NCI-H748 (cell line): ENCODE results near the gene KARS1.
"Not testable (repeated sequence)": the region's sequence is repeated elsewhere in the genome, so short reads cannot be mapped to it uniquely, and the experiment has no call there.

ENCODE experiments used
- DNase-seq: peaks from one replicate; lab custom pipeline; 2025; ENCODE audit not compliant: unreplicated experiment; lab: John Stamatoyannopoulos, UW

The KARS1 gene

DNA sequence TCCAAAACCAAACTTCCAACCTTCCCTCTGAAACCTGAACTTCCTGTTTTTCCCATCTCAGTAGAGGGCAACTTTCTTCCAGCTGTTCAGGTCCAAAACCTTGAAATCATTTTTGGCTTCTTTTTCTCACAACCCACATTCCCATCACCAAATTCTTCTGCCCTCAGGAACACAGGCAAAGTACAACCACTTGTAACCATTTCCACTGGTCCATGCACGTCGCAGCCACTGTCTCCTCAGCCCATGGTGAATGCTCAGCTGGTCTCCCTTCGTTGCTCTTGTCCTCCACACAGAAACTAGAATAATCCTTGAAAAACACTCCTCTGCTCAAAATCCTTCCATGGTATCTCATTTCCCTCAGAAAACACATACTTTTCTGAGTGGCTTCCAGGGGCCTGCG lies 20.7 kb downstream of the KARS1 start:
- no peak for DNase-seq

DNA sequence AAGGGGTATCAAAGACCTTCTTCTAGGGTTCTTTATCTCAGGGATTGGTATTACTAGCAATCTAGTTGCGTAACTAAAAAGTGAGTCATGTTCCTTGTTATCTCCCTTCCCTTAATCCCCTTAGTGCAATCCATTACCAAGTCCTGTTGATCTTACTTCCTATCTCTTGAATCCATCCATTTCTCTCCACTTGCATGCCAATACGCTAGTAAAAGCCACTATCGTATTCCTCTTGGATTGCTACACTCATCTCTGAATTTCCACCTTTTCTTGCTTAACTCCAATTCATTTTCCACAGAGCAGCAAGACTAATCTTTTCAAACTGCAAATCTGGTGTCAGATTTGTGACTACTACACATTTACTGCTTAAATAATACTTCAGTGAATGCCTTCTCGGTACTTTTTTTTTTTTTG lies 22.5 kb downstream of the KARS1 start:
- no peak for DNase-seq

DNA sequence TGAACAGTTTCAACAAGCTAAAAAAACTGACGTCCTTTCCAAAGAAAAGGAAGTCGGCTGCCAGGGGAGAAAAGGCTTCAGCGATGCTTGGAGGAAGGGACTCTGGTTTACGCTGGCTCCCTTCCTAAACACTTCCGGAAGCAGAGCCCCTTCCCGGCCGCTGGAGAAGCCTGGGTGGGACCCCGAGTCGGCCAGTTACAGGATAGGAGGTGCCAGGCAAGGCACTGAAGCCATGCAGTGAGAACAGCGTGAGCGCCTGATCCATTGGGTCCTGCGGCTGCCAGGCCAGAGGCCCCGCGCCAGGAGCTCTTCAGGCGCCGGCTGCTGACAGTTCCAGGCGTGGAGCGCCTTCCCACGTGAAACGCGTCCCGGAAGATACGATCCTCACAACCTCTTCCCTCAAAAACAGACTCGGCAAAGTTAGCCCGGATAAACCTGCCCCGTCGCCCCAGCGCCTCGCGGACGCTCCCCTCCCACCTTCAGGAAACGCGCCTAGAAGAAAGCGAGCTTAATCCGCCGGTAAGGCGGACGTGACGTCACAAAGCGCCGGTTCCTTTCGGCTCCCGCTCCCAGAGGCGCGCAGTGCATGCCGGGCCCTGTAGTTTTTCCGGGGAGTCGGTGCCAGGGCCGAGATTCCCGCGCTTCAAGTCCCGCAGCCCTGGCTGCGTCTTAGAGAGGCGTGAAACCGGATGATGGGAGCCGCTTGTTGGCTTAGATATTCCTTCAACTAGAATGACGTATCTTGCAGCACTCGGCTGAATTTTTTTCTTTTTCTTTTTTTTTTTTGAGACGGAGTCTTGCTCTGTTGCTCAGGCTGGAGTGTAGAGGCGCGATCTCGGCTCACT lies 24.5 kb downstream of the KARS1 start, which contains the start of gene ADAT1:
Gene ADAT1, minus strand, starts transcription at position 521 of the 845 bp plus-strand sequence. CDS start 2,482 bp downstream, outside the sequence.
- DNase-seq = peak; percentile 97

DNA sequence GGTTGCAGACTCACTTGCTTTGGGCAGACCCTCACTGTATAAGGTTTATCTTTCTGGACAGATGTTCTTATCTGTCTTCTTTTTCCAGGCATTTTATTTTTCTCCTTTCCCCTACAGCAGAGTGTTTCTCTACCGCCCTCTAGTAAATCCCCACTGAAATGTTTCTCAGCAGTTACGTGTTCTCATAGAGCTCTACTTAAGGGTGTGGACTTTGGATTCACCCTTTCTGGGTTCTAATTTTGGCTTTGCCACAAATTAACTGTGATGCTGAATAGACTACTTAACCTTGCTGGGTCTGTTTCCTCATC lies 26.3 kb downstream of the KARS1 start:
- DNase-seq = peak; percentile 26

DNA sequence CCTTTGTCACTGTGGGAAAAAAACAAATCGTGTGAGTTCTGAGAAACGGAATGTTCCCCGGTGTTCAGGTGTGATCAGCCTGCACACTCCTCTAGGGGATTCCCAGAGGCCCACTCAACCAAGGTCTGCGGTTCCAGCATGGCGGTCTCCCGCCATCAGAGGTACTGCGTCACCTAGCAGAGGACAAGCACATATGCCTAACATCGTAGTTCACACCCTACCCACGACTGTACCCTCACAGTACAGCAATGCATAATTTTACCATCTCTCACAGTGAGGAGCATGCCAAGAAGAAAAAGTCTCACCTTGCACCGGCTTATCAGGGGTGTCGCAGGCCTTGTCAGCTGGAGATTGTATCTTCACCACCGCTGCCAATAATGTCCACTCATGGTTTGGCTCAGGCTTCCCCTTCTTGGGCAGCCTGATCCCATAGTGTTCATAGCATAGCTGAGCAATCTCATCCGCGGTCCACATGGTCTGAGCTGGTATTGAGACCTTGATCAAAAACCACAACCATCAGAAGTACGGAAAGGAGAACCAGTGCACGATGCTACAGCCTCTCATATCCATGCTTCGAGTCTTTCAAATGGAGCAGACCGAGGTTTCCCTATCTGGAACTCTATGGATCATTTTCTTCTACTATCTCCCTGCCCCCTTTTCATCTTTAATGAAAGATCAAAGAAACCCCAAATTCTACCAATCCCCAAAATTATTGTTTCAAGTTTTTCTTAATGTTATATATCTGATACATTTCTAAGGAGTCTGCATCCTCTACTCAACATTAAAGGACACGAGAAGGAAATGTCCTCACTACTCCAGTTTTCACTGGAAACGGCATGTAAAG lies 26.9 kb downstream of the KARS1 start:
- no peak for DNase-seq

DNA sequence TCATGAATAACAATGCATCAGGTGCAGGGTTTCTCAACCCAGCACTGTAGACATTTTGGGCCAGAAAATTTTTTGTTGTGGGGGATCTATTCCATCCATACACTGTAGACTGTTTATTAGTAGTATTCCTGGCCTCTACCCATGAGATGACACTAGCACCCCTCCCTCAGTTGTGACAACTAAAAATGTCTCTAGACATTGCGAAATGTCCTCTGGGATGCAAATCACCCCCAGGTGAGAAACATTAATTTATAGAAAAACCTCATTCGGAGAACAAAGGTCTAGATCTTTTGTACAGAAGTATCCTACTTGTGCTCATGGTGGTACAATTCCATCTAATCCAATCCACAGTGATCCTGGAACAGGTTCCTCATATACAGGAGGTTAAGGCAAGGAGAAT lies 28.7 kb downstream of the KARS1 start:
- DNase-seq = no peak

DNA sequence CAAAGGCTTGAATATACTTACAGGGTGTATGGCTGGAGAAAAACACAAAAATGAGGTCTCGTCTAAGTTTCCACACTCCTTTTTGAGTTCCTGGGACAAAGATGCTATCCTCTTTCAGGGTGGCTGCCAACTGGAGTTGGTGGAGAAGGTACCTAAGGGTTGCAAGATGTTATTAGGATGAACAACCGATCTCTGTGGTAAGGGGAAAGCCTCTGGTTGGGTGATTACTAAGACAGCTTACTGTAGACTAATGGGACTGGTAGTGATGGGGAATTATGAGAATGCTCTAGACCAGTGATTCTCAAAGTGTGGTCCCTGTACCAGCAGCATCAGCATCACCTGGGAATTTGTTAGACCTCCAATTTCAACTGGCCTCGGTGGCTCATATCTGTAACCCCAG lies 30.3 kb downstream of the KARS1 start:
- DNase-seq = no peak

DNA sequence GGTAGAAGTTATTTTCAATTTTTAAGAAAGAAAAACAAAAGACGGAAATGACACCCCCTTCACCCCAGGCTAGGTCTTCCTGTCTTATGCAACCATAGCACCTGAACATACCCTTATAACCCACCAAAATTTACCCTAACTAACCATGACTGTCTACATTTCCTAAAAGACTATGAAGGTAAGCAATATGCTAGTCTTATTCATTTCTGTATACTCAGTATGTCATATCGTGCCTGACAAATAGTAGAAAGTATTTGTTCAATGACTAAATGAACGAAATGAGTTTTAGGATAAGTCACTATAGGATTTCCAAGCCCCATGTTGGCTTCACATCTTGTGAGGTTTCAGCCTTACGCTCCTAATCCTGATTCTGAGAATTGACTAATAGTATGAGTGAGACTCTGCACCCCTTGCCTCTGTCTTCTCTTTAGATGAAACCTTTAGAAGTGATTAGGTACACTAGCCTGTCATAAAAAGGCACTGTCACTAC lies 30.9 kb downstream of the KARS1 start:
- no peak for DNase-seq

DNA sequence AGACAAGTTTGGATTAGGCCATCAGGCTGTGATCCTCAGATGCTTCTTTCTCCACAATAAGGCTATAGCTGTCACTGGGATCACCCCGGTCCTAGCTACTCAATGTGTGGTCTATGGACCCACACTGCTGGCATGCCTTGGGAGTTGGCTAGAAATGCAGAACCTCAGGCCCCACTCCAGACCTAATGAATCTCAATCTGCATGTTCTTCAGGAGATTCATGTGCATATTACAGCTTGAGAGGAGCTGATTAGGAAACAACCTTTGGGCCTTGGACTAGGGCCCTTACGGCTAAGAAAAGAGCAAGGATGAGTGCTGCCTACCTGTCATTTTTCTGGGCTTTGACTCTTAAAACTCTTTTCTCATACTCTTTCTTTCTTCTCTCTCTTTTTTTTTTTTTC lies 31.8 kb downstream of the KARS1 start:
- no peak for DNase-seq

DNA sequence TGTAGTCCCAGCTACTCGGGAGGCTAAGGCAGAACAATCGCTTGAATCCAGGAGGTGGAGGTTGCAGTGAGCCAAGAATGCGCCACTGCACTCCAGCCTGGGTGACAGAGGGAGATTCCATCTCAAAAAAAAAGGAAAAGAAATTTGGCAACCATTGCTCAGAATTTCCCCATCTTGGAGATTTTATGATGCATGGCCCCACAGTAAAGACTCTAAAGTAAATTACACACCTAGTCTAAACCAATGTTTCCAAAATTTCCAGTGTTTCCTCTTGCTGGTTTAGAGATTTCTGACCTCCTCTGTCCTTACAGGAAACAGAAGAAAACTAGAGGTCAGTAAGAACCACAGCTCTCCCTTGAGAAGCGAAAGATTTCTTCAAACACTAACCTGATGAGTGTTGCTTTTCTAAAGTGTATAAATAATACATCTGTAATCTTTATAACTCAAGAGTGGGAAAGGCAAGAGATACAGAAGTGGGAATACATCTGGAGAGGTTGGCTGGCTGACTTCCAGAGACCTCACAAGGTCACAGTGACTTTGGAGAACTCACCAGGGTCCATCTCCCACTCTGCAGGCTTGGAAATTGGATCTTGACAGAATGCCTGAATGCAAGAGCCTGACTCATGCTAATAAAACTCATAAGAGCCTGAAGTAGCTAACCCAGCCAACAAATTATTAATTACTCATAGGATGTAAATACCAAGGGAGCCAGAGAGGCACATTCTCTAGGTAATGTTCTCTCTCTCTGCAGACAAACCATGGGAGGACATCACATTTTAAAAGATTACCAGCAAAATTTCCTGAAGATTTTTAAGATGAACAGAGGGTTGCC lies 33.2 kb downstream of the KARS1 start:
- DNase-seq = no peak

DNA sequence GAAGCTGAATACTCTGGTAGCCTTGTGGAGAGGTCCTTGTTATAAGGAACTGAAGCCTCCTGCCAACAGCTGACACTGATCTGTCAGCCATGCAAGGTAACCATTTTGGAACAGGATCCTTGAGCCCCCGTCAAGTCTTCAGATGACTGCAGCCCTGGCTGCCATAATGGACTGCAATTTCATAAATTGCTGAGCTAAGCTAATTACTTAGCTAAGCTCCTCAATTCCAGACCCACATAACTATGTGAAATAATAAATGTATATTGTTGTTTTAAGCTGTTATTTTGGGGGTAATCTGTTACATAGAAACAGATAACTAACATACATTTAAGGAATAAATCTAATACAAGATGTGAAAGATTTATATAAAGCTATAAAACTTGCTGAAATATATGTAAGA lies 41.0 kb downstream of the KARS1 start:
- no peak for DNase-seq

DNA sequence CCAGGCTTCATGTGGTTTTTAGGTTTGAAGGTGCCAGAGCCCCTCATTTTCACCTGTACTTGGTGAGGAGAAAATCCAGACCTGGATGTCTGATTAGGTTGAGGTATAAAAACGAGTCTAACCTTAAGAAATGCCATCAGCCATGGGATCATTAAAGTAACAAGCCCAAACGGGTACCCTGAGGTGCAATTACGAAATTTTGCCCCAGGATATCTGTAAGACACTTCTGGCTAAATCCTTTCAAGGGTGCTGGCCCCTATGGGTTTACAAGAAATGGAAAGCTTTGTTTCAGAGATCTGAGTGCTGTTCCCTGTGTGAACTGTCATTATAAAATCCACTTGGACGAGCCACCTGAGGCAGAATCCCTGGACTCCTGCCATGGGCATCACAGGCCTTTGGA lies 44.2 kb downstream of the KARS1 start:
- no peak for DNase-seq

DNA sequence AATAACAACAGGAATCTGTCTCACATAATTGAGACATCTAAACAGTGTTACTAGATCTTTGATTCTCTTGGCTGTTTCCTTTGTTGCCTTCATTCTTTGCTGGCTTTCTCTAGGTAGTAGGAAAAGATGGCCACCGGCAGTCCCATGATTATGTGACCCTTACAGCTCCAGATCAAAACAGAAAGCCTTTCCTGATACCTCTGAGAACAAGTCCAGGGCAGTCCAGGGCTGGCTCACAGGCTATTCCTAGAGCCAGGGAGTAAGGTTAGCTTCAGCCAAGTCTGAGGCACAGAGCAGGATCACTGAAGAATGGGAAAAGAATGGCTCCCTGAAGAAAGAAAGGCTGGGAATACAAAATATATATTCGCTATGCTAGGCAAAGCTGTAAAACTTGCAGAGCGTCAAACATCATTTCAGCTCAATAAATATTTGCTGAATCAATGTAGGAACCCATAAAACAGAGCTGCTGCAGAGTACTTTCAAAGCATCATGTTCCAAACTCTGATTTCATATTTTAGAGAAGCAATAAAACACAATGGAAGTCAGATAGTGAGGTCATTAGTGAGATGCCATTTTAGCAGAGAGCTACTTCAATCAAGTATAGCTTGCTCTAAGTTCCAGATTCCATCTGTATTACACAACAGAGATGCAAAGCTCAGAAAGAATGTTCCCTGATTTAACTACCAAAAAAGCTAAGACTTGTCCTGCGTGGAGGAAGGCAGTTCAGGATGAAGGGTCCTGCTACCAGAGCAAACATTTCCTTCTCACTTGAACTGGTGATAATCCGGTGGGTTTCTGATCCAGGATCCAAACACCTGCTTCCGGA lies 47.8 kb downstream of the KARS1 start:
- DNase-seq = no peak

DNA sequence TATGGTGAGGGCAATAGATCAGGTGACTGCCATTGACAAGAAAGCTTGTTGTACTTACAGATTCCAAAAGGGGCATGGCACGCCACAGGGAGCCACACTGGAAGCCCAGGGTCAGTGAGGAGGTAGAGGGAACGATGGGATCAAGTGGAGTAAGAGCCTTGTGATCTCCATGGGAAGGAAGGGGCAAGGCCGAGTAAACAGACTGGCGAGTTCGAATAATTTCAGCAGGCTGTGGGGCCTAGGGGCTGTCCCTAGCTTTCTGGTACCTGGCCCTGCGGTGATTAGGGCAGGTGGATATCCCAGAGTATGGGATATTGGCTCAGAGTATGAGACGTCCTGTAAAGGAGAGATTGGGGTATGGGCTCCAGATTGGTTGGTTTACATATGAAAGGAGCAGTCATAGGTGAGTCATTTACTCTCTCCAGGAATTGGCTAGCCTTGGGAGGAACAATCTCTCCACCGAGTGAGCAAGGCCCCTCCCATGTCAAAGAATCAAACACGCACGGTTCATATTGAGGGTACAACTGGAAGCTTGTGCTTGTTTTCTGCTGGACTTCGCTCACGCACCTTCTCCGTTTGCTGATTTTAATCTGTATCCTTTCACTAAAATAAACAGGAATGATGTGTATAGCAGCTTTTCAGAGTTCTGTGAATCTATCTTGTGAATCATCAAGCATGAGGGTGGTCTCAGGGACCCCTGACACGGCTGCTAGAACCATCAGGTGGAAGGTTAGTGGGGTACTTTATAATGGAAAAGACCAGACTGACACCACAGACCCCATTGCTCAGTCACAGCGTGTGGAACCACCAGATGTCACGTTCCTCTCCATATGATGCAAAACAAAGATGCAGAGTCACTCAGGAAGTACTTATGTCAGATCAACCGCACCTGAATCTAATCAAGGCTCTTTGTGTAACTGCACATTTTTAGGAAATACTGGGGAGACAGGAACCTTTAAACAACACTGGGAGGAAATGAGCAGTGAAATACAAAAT lies 53.3 kb downstream of the KARS1 start:
- peak; percentile 64 for DNase-seq

DNA sequence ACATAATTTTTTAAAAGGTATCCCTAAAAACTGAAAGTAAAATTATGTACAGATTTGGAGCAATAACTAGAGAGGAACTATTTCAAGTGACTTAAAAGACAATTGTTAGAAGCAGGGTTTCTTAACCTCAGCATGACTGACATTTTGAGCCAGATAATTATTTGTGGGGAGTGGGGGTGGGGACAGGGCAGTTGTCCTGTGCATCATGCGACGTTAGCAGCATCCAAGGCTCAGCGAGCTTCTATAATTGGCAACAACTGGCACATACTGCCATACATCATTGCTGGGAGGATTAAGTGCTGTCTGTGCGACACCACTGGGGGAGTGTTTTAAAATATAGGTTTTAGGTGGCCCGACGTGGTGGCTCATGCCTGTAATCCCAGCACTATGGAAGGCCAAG lies 54.2 kb downstream of the KARS1 start:
- DNase-seq = no peak

DNA sequence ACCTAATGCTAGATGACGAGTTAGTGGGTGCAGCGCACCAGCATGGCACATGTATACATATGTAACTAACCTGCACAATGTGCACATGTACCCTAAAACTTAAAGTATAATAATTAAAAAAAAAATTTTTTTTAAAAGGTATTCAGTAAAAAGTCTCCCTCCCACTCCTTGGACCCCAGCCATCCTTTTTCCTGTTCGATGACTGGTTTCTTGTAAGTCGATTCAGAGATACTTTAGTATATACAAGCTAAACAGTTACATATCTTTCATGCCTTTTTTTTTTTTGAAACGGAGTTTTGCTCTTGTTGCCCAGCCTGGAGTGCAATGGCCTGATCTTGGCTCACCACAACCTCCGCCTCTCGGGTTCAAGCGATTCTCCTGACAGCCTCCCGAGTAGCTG lies 55.5 kb downstream of the KARS1 start:
- DNase-seq = not testable (repeated sequence)

DNA sequence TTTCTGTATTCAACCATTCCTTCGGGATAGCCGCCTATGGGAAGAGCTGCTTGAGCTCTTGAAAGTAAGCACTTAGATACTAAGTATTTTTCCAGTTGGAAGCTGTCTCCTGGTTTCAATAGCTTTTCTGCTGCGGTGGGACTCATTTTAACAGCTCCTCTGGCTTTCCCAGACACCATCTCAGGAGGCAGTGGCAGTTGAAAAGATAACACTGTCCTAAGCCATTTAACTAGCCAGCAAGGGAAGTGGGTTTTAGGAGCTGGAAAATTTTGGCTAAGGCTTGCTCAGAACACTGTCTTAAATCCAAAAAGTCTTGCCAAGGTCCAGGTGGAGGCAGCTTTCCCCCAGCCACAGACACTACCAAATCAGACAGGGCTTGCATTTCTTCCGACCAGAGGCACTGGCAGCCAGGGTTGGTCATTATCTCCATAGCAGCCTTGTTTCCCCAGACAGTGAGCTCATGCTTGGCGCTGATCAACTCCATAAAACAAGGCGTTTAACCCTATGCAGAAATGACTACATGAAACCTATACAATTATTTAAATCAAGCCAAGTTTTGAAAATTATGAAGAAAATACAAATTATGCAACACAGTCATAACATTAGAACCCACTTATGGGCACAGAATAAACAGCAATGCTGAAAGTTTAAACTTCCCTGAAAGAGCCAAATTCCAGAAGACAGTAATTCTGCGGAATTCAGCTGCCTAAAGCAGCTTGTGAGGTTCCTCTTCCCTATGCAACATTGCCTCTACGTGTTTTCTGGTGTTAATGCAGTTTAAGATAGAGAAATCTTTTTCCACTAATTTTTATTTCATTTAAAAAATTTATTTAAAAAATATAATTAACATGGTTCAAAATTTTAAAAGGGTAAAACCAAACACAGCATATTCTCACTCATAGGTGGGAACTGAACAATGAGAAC lies 56.3 kb downstream of the KARS1 start:
- DNase-seq = no peak

DNA sequence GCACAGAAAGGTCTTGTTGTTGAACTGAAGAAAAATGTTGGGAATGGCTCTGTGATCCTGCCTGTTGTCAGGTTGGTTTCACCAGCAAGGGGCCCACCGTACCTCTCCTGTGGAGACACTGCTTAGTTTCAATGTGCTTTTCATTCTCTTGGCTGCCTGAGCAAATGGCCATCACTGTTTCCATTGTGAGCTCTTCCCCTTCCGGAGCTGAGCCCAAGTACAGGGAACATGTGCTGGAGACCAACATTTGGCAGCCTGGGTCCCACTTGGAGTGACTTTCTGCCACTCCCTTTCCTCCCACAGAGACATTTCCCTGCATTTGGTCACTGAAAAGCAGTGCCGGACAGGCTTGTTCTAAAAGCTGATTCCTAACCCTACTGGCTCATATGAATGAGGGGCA lies 58.2 kb downstream of the KARS1 start:
- DNase-seq = no peak
